Thyroid gland (tissue), 4 donors: Measurements from ENCODE around the gene CAMTA1.

ENCODE experiments used
- POLR2A ChIP-seq, 2 donors: fragments of 450-650 bp; IDR thresholded peaks; one replicate each; pipeline ENCODE4 v1.6.1; 2017; ENCODE audit warnings: antibody characterized with exemption in 2 of 2, mild to moderate bottlenecking in 2 of 2, moderate library complexity in 1 of 2
- TF ChIP-seq, protein P1 (sequence below), 6 experiments: fragments of 200-600 bp in 3 of 6; fragments of 450-650 bp in 3 of 6; sonication (generic) in 3 of 6; IDR thresholded peaks; one replicate each; pipeline ENCODE4 v1.5.1; 2016 to 2019; ENCODE audit warnings: antibody characterized with exemption in 6 of 6, mild to moderate bottlenecking in 2 of 6, inconsistent platforms in 1 of 6, moderate library complexity in 1 of 6

DNA sequence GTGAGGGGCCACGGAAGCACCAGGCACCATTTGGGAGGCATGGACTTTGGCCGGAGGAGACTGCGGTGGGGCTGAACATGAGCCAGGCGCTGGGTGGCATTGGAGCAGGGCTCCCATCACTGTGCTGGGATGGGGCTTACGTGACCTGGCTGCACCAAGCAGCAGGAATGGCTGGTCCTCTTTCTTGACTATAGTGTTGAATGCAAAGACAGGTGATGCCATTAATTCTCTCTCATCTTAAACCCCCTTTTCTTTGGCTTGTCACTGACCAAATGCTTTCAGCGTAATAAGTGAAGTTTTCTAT lies 447.9 kb downstream of the CAMTA1 start:
- TF ChIP-seq, protein P1, sequence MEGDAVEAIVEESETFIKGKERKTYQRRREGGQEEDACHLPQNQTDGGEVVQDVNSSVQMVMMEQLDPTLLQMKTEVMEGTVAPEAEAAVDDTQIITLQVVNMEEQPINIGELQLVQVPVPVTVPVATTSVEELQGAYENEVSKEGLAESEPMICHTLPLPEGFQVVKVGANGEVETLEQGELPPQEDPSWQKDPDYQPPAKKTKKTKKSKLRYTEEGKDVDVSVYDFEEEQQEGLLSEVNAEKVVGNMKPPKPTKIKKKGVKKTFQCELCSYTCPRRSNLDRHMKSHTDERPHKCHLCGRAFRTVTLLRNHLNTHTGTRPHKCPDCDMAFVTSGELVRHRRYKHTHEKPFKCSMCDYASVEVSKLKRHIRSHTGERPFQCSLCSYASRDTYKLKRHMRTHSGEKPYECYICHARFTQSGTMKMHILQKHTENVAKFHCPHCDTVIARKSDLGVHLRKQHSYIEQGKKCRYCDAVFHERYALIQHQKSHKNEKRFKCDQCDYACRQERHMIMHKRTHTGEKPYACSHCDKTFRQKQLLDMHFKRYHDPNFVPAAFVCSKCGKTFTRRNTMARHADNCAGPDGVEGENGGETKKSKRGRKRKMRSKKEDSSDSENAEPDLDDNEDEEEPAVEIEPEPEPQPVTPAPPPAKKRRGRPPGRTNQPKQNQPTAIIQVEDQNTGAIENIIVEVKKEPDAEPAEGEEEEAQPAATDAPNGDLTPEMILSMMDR (IDR thresholded peaks at IDR 0.05), result no peak
- TF ChIP-seq POLR2A (IDR thresholded peaks at IDR 0.05), result no peak
